HCT116 (cell line): Measurements from ENCODE around the gene TWF2. TPM values are rescaled to one million over a fixed set of nuclear protein-coding genes. Genes with fewer than 3 reads are reported as not detected.

Experiments used
- ATAC-seq: fragments of 200-7000 bp; cut with Tn5 transposase; 2 replicates; pipeline ENCODE4 v1.9.1; 2020; ENCODE audit warnings: mild to moderate bottlenecking, moderate library complexity
- BruUV-seq: library from RNA; stranded (reverse); fragments of 400-500 nt; replicated peaks from 2 replicates; lab custom pipeline; 2021; lab: Mats Ljungman, UMichigan
- CTCF ChIA-PET: fragments of 300-600 bp; sonication (Branson Sonifier 250); formaldehyde crosslinking; loops from one replicate; lab custom pipeline; 2021; ENCODE audit warnings: antibody characterized with exemption; lab: Charles Lee
- POLR2A ChIA-PET: fragments of 300-600, 350-600 bp; sonication (Branson Sonifier 250); formaldehyde crosslinking; loops from one replicate; lab custom pipeline; 2021; ENCODE audit warnings: antibody characterized with exemption; lab: Charles Lee
- RAD21 ChIA-PET, 2 experiments: fragments of 300-600 bp; sonication (Branson Sonifier 250); formaldehyde crosslinking; loops; one replicate each; lab custom pipeline; 2023; ENCODE audit warnings: low total read pairs in 2 of 2; ENCODE audit not compliant: uncharacterized antibody in 2 of 2, unreplicated experiment in 2 of 2, low non-redundant PET in 1 of 2; lab: Charles Lee
- DNase-seq: peaks from one replicate; pipeline ENCODE4 v3.0.0-alpha.2; 2010; ENCODE audit warnings: low read depth, low spot score
- H2AFZ ChIP-seq: fragments of 200-600 bp; shearing (Covaris generic), sonication (generic); 2 replicates; pipeline ENCODE4 v1.6.1; 2017; ENCODE audit warnings: low read depth, mixed run types, mixed read lengths, antibody characterized with exemption, low read length; ENCODE audit not compliant: poor library complexity, severe bottlenecking
- H3K27ac ChIP-seq: 2 replicates; pipeline ENCODE4 v1.5.1; 2012; ENCODE audit warnings: low read depth, low read length
- H3K27me3 ChIP-seq: fragments of 200-600 bp; sonication (generic); 2 replicates; pipeline ENCODE4 v1.6.1; 2016; ENCODE audit warnings: mixed run types, low read length, mixed read lengths; ENCODE audit not compliant: insufficient read depth
- H3K36me3 ChIP-seq, 2 experiments: fragments of 200-500 bp in 1 of 2; fragments of 200-600 bp in 1 of 2; sonication (Bioruptor generic) in 1 of 2; sonication (generic) in 1 of 2; 2 replicates each; pipeline versions ENCODE4 v1.5.1 to v1.6.1; 2014 to 2016; ENCODE audit warnings: low read length in 2 of 2, inconsistent platforms in 1 of 2, mixed read lengths in 1 of 2, mixed run types in 1 of 2; ENCODE audit not compliant: insufficient read depth in 2 of 2, control insufficient read depth in 1 of 2
- H3K4me1 ChIP-seq, 2 experiments: fragments of 200-600 bp in 1 of 2; sonication (generic) in 1 of 2; 2 replicates each; pipeline versions ENCODE4 v1.5.1 to v1.6.1; 2012 to 2017; ENCODE audit warnings: low read length in 2 of 2, inconsistent platforms in 1 of 2, mild to moderate bottlenecking in 1 of 2, mixed read lengths in 1 of 2, mixed run types in 1 of 2, moderate library complexity in 1 of 2; ENCODE audit not compliant: insufficient read depth in 2 of 2, control insufficient read depth in 1 of 2
- H3K4me2 ChIP-seq: fragments of 200-600 bp; sonication (generic); 2 replicates; pipeline ENCODE4 v1.6.1; 2017; ENCODE audit warnings: mixed run types, low read length, mixed read lengths
- H3K4me3 ChIP-seq, 2 experiments: fragments of 200-600 bp in 1 of 2; sonication (generic) in 1 of 2; replicated peaks in 1 of 2; 2 replicates each; pipeline ENCODE4 v1.5.1; 2011 to 2016; ENCODE audit warnings: low read length in 2 of 2, control low read depth in 1 of 2, low read depth in 1 of 2, mild to moderate bottlenecking in 1 of 2, mixed read lengths in 1 of 2, mixed run types in 1 of 2
- H3K79me2 ChIP-seq: fragments of 200-600 bp; sonication (generic); 2 replicates; pipeline ENCODE4 v1.6.1; 2017; ENCODE audit warnings: mild to moderate bottlenecking, mixed run types, low read length, moderate library complexity, mixed read lengths; ENCODE audit not compliant: insufficient read depth
- H3K9ac ChIP-seq: fragments of 200-600 bp; sonication (generic); 2 replicates; pipeline ENCODE4 v1.6.1; 2016; ENCODE audit warnings: low read length, mixed read lengths
- H3K9me2 ChIP-seq: fragments of 200-600 bp; sonication (generic), shearing (Covaris generic); 2 replicates; pipeline ENCODE4 v1.6.1; 2017; ENCODE audit warnings: mixed run types, mild to moderate bottlenecking, moderate library complexity; ENCODE audit not compliant: insufficient read depth
- H3K9me3 ChIP-seq, 2 experiments: fragments of 200-500 bp in 1 of 2; fragments of 200-600 bp in 1 of 2; sonication (Bioruptor generic) in 1 of 2; sonication (generic) in 1 of 2; 2 replicates each; pipeline ENCODE4 v1.6.1; 2014 to 2017; ENCODE audit warnings: low read length in 2 of 2, mixed read lengths in 2 of 2, inconsistent platforms in 1 of 2, low read depth in 1 of 2, mild to moderate bottlenecking in 1 of 2, mixed run types in 1 of 2, moderate library complexity in 1 of 2; ENCODE audit not compliant: control insufficient read depth in 1 of 2, insufficient read depth in 1 of 2
- H4K20me1 ChIP-seq: fragments of 200-600 bp; sonication (generic), shearing (Covaris generic); 2 replicates; pipeline ENCODE4 v1.6.1; 2017; ENCODE audit warnings: mixed run types, mild to moderate bottlenecking, moderate library complexity; ENCODE audit not compliant: insufficient read depth
- ATF3 ChIP-seq: IDR thresholded peaks from 2 replicates; pipeline ENCODE4 v1.6.1; 2012
- CBX3 ChIP-seq: IDR thresholded peaks from 2 replicates; pipeline ENCODE4 v1.6.1; 2012; ENCODE audit warnings: low read depth
- CEBPB ChIP-seq: IDR thresholded peaks from 2 replicates; pipeline ENCODE4 v1.6.1; 2012; ENCODE audit warnings: low read depth
- EGR1 ChIP-seq: IDR thresholded peaks from 2 replicates; pipeline ENCODE4 v1.6.1; 2012; ENCODE audit warnings: low read depth
- ELF1 ChIP-seq: IDR thresholded peaks from 2 replicates; pipeline ENCODE4 v1.6.1; 2012; ENCODE audit warnings: low read depth, borderline replicate concordance
- EZH2 ChIP-seq: fragments of 200-600 bp; sonication (generic); IDR thresholded peaks from 2 replicates; pipeline ENCODE4 v1.6.1; 2017; ENCODE audit warnings: antibody characterized with exemption, mixed run types
- FOSL1 ChIP-seq: IDR thresholded peaks from 2 replicates; pipeline ENCODE4 v1.6.1; 2012; ENCODE audit warnings: low read depth
- MAX ChIP-seq: IDR thresholded peaks from 2 replicates; pipeline ENCODE4 v1.6.1; 2012
- POLR2A ChIP-seq: IDR thresholded peaks from 2 replicates; pipeline ENCODE4 v1.7.0; 2011; ENCODE audit warnings: borderline replicate concordance; ENCODE audit not compliant: insufficient read depth, insufficient read length; ENCODE audit errors: extremely low read depth
- POLR2AphosphoS5 ChIP-seq: IDR thresholded peaks from 2 replicates; pipeline ENCODE4 v1.6.1; 2011; ENCODE audit warnings: mild to moderate bottlenecking, low read depth, low read length, moderate library complexity
- RAD21 ChIP-seq: IDR thresholded peaks from 2 replicates; pipeline ENCODE4 v1.6.1; 2012; ENCODE audit warnings: low read depth, mild to moderate bottlenecking
- SP1 ChIP-seq: IDR thresholded peaks from 2 replicates; pipeline ENCODE4 v1.6.1; 2012; ENCODE audit warnings: low read depth
- SRF ChIP-seq: IDR thresholded peaks from 2 replicates; pipeline ENCODE4 v1.6.1; 2012; ENCODE audit warnings: low read depth
- TCF7L2 ChIP-seq: IDR thresholded peaks from 2 replicates; pipeline ENCODE4 v1.7.0; 2011; ENCODE audit warnings: borderline replicate concordance, inconsistent platforms; ENCODE audit not compliant: insufficient read depth, insufficient read length; ENCODE audit errors: extremely low read depth
- ZBTB33 ChIP-seq: IDR thresholded peaks from 2 replicates; pipeline ENCODE4 v1.6.1; 2011; ENCODE audit warnings: mild to moderate bottlenecking, low read length, moderate library complexity; ENCODE audit not compliant: insufficient replicate concordance; ENCODE audit errors: extremely low read depth
- intact Hi-C: fragments of 100-400 bp; cut with micrococcal nuclease; formaldehyde crosslinking; loops from 2 replicates; pipeline ENCODE4 v1.10.0; 2022
- total RNA-seq: library from RNA; stranded (reverse); gene quantifications from one replicate; pipeline ENCODE4 v1.2.1, GENCODE V29; 2021; ENCODE audit not compliant: unreplicated experiment
- TF ChIP-seq, protein P1 (sequence below), 3 experiments: fragments of 200-600 bp in 1 of 3; sonication (generic) in 1 of 3; IDR thresholded peaks in 2 of 3; conservative IDR thresholded peaks in 1 of 3; 2 replicates each; pipeline ENCODE4 v1.5.1; 2012 to 2017; ENCODE audit warnings: low read depth in 2 of 3, low read length in 2 of 3, antibody characterized with exemption in 1 of 3, borderline replicate concordance in 1 of 3, control low read depth in 1 of 3, mild to moderate bottlenecking in 1 of 3, mixed read lengths in 1 of 3, mixed run types in 1 of 3, moderate library complexity in 1 of 3; ENCODE audit not compliant: insufficient read depth in 1 of 3

Gene TWF2
- total RNA-seq, 1 experiment from 2014 or later = 100 TPM

GRCh38 chr3:52246728-52247408, 7.9 kb upstream of the TWF2 start:
- H3K4me2 ChIP-seq = peak overlapping the region; percentile 96
- peaks cover 20 to 33% of the 10 kb centered on the region in 2 experiments; a peak in 3 of 4 replicates for H3K4me1 ChIP-seq
- H3K27ac ChIP-seq = no peak overlapping the region
- H3K36me3 ChIP-seq = peaks cover 2 to 15% of the 10 kb centered on the region in 2 experiments; a peak in 3 of 4 replicates
- no peak overlapping the region for H3K4me3 ChIP-seq
- ChIA-PET CTCF (no interaction called here), POLR2A (no interaction called here), RAD21 (no interaction called here)
- DNase-seq (no peak), ATAC-seq (no peak)
- no TSS peak for BruUV-seq
- H3K27me3 ChIP-seq = no peaks in the 10 kb centered on the region
- no peak overlapping the region for H2AFZ ChIP-seq
- no peak overlapping the region for H3K9ac ChIP-seq
- intact Hi-C loops = no loop called here
- H3K9me2 ChIP-seq = no peaks in the 10 kb centered on the region
- H3K9me3 ChIP-seq = peaks cover 0 to 4% of the 10 kb centered on the region in 2 experiments; a peak in 1 of 4 replicates
- no peak for TF ChIP-seq SRF
- no peaks in the 10 kb centered on the region for H3K79me2 ChIP-seq
- H4K20me1 ChIP-seq = no peaks in the 10 kb centered on the region

GRCh38 chr3:52246264-52246620, 7.3 kb upstream of the TWF2 start:
- no peaks in the 10 kb centered on the region for H3K79me2 ChIP-seq
- H3K9ac ChIP-seq = peak overlapping the region; percentile 64
- DNase-seq = no peak
- no peaks in the 10 kb centered on the region for H3K27me3 ChIP-seq
- peak overlapping the region; percentile 96 for H3K4me2 ChIP-seq
- peak overlapping the region; percentile 37 to 63 for H3K4me3 ChIP-seq
- H3K9me3 ChIP-seq = peaks cover 0 to 4% of the 10 kb centered on the region in 2 experiments; a peak in 1 of 4 replicates
- TF ChIP-seq FOSL1 (no peak), SRF (no peak), ZBTB33 (no peak), TCF7L2 (no peak), POLR2A (no peak), EZH2 (no peak), POLR2AphosphoS5 (no peak), CEBPB (no peak), ATF3 (no peak), RAD21 (no peak), CBX3 (no peak), ELF1 (no peak), SP1 (no peak), MAX (no peak), EGR1 (no peak)
- TF ChIP-seq, protein P1, sequence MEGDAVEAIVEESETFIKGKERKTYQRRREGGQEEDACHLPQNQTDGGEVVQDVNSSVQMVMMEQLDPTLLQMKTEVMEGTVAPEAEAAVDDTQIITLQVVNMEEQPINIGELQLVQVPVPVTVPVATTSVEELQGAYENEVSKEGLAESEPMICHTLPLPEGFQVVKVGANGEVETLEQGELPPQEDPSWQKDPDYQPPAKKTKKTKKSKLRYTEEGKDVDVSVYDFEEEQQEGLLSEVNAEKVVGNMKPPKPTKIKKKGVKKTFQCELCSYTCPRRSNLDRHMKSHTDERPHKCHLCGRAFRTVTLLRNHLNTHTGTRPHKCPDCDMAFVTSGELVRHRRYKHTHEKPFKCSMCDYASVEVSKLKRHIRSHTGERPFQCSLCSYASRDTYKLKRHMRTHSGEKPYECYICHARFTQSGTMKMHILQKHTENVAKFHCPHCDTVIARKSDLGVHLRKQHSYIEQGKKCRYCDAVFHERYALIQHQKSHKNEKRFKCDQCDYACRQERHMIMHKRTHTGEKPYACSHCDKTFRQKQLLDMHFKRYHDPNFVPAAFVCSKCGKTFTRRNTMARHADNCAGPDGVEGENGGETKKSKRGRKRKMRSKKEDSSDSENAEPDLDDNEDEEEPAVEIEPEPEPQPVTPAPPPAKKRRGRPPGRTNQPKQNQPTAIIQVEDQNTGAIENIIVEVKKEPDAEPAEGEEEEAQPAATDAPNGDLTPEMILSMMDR (IDR thresholded peaks at IDR 0.05 in 2 of 3, conservative IDR thresholded peaks at IDR 0.05 in 1 of 3; ENCODE audit: borderline replicate concordance in 1 of 3, insufficient read depth in 1 of 3, low read depth in 2 of 3, low read length in 2 of 3) = no peak
- ChIA-PET POLR2A (no interaction called here), CTCF (no interaction called here), RAD21 (interaction anchor here in 1 of 2 experiments (0.6 kb wide), 1 partner anchor 13 kb away, joined by 4 read pairs; no protein-coding TSS in a partner anchor)
- peak overlapping the region; percentile 85 for H2AFZ ChIP-seq
- intact Hi-C loops = no loop called here
- peak overlapping the region; percentile 59; the same call in 1 of the 2 replicates for H3K27ac ChIP-seq
- H3K36me3 ChIP-seq = peaks cover 2 to 12% of the 10 kb centered on the region in 2 experiments; a peak in 3 of 4 replicates
- peaks cover 20 to 33% of the 10 kb centered on the region in 2 experiments; a peak in 3 of 4 replicates for H3K4me1 ChIP-seq
- no peaks in the 10 kb centered on the region for H3K9me2 ChIP-seq
- no peaks in the 10 kb centered on the region for H4K20me1 ChIP-seq
- no TSS peak for BruUV-seq
- ATAC-seq = peak; percentile 26
